Measurements from ENCODE around the gene REXO2.

Gene REXO2

DNA sequence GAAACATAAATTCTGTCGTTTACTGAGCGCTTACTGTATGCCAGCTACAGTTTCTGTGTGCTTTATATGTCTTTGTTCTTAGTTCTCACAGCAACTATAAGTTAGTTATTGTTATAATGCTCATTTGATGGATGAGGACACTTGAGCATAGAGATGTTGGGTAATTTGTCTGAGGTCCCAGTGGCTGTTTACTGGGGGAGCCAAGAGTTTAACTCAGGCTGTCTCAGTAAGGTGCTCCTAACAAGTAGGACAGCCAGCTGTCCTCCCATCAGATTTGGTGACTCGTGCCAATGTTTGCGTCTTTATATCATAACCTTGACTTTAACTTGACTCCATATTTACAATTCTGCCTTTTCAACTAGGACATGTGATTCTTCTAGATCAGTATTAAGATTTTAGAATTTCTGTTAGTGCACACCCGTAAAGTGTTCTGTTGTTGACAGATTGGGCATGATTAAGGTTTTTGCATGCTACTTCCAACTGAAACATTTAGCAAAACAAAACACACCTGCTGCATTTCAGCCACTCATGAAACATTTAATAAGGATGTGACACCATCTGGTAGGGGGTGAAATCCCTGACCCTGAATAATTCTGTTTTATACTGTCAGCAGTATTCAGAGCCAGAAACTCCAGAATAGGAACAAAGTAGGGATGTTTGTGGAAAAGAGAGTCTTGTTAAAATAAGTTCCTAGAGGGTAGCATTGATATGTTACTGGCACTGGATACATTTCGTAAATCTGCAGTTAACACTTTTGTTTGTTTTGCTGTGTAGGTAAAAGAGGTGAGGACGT, 1.9 kb downstream of the REXO2 start:
- no peak for DNase-seq

DNA sequence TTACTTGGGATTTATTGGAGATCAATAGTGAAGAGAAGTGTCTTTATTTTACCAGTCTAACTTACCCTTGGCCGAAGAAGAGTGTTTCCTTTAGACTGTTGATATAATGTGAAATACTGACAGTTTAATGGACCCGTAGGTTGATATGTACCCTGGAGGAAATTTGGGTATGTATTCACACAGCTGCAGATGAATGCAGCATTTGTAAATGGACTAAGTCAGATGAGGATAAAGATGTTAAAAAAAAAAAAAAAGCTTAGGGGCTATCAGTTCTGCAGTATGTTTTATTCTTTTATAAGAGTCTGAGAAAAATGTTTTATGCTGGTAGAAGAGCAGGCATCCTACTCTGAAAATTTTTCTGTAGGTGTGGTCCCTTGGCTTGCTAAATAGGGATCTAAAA, 2.7 kb downstream of the REXO2 start:
- no peak for DNase-seq

DNA sequence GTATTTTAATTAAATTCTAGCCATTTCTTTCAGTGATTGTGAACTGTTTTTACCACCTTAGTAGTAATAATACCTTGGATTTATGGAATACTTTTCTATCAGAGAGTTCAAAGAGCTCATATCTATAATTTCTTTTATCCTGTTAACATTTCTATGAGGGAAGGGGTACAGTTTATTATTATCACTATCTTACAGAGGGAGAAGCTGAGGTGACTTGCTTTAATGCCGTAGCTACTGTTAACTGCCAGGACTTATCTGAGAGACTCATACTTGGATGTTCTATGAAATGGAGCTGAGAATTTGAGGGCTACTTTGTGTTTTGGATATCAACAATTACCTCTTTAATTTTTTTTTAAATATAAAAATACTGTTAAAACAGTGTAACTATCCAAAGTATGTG, 3.3 kb downstream of the REXO2 start:
- no peak for DNase-seq

DNA sequence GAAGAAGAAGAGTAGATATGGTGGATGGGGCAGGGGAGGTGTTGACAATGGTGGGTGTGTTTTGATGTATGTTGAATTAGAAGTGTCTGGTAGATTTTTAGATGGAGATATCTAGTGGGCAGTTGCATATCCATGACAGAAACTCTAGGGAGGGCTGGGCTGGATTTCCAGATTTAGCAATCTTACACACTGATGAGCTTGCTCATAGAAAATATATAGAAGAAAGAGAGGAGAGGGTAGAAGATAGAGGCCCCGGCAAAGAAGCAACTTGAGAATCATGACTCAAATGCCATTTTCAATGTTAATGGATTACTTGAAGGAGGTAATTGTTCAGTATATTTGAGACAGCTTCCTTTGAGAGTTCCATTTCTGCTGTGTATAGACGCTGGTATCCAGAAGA, 8.2 kb downstream of the REXO2 start:
- no peak for DNase-seq

DNA sequence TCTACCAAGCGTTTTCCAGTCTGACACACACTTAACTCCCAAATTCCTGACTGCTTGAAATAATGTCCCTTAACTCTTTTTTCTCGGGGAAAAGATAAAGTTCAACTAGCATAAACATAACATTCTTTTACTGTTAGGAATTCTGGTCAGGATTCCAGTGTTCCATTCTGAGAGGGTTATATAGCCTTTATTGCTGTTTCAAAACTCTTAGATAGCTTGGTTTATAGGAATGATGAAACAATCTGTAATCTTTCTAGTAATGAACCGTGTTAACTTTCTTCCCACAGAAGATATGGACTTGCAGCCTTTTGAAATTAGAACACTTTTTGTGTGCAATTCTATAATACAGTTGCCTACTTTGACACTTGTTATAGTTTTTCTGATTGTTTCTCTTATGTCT, 8.6 kb downstream of the REXO2 start:
- no peak for DNase-seq

DNA sequence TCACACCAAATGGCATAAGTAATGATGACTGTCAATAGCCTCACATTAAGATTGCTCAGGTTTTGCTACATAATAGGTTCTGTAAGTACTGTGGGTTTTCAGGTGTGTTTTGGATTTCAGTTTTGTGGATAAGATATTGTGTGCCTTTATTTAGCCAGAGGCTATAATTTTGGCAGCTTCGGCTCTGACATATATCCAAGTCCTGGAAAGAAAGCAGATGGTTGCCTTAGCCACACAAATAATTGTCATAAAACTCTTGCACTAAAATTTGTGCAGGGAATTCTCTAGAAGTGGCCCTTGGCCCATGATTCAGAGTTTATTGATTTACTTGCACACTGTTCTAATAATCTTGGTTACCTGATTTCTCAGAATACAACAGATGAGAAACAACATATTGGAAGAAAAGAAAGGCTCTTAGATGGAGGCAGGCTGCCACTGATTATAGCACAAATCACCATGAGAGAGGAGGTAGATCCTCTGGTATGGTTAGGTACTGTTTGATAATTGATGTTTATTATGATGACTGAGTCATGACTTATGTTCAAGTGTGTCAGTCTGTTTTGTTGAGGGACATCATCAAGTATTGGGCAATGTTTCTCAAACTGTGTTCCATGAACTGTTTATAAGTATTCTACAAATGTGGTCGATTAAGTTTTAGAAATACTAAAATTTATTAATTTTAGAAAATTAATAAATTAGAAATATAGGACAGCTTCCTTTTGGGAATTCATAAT, 9.6 kb downstream of the REXO2 start:
- DNase-seq: no peak

DNA sequence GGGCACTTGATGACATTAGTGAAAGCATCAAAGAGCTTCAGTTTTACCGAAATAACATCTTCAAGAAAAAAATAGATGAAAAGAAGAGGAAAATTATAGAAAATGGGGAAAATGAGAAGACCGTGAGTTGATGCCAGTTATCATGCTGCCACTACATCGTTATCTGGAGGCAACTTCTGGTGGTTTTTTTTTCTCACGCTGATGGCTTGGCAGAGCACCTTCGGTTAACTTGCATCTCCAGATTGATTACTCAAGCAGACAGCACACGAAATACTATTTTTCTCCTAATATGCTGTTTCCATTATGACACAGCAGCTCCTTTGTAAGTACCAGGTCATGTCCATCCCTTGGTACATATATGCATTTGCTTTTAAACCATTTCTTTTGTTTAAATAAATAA, 10.6 kb downstream of the REXO2 start:
- no peak for DNase-seq

DNA sequence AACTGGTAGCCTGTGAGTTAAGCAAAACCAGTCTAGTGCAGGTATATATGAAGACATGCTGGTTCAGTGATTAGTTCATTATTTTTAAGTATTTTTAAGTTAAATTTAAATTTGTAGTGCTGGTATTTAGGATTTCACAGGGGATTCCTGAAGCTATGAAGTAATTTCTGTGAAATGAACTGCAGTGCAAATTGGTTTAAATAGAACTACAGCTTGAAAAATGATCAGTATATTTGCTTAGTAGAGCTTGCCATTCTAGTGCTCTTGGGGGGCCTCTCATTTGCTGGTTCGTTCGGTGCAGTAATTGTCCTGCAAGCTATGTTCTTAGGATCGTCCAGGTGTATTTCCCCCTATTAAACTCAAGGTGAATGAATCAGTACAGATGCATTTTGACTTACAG, 13.1 kb downstream of the REXO2 start:
- no peak for DNase-seq

DNA sequence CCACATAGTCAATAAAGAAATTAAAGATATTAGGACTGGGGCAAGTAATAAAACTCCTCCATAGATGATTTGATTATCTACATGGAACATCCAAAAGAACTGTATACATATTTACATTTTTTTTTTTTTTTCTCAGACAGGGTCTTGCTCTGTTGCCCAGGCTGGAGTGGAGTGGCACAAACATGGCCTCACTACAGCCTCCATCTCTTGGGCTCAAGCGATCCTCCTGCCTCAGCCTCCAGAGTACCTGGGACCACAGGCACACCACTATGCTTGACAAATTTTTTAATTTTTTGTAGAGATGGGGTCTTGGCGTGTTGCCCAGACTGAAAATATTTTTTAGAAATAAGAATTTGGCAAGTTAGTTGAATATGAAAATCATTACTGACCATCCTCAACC, 24.7 kb downstream of the REXO2 start:
- DNase-seq: no peak

DNA sequence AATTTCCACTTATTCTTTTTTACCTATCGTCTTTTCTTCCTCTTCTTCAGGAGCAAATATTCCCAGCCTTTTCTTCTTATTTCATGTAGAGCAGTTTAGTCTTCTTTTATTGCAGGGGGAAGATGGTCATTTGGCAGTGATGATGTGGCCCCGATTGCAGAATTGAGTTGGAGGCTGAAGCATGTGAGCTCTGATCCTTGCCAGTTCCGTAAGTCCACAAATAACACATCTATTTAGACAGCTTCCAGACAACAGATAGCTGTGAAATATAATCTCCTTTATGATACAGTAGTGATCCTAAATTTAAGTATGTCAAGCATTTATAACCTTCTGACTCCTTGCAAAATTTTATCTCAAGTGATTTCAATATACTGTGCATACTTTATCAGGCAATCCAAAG, 27.5 kb downstream of the REXO2 start:
- DNase-seq: no peak

DNA sequence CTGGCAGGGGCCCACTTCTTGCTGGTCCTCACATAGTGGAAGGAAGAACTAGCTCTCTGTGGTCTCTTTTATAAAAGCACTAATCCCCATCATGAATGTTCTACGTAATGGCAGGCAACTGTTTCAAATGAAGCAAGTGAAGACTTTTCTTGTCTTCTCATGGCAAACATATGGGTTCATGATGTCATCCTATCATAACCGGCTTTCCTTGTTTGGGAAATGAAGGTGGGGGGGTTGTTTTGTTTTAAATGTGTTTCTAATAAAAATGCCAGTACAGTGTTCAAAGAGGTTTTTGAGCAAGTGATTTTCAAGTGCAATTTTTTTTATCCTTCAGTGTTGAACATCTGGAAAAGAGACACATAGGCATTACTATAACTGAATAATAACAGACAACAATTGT, 33.4 kb downstream of the REXO2 start:
- no peak for DNase-seq

DNA sequence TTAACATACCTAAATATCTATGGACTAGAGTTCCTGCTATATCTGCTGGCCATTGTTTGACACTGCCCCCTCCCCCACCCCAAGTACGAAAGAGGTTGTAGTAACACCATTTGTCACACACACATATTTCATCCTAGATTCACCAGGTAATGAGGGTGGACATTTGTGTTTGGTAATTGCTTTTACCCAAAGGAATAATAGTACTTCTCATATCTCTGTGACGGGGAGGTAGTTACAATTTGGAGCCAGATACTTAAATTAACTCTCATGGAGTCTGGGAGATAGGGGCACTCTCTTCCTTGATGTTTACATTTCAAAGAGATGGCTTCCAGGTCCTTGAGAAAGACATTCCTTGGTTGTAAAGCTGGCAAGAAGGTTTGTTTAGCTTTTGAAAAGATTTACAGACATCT, 38.7 kb downstream of the REXO2 start:
- DNase-seq: no peak

DNA sequence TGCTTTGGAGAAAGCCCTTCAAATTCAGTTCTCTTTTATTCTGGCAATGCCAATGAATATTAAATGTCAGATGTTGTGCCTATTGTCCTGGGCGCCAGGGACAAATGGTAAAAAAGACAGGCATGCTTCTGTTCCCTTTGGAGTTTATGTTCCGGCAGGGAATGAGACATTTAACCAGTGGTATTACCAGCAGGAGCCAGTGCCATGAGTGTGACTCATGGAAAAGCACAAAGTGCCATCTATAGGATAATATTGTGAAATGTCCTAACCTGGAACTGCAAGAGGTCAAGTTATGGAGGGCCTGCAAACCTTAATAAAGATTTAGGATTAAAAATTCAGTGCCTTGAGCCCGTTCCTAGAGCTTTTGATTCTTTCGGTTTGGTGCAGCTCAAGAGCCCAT, 39.5 kb downstream of the REXO2 start:
- DNase-seq: no peak

DNA sequence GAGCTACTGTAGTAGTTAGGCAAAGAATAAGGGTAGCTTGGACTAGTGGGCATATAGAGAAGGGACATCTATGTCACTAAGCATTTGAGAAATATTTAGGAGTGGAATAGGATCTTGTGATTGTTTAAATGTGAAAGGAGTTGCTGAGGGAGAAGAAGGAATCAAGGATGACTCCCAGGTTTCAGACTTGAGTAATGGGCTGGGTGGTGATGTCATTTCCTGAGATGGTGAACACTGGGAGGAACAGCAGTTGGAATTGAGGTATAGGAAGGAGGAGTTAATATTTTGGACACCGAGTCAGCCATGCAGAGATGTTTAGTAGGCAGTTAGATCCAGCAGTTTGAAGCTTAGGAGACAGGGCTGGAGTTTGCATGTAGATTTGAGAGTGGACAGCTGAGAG, 40.1 kb downstream of the REXO2 start:
- DNase-seq: no peak

DNA sequence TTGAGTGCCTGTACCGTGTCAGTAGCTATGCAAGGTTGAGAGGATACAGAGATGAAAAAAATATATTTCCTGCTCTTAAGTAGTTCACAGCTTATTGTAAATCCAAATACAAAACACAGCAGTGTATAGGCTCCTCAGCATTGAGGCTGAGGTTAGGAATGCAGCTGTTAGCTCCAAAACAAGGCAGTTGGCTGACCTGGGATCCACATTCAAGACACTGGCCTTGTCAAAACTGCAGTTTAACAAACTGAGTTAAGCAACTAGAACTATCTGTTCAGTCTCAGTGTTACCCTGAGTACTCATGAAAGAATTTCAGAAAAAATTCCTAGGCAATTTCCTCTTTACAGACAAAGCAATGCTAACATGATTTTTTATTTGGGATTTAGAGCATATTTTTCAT, 42.8 kb downstream of the REXO2 start:
- no peak for DNase-seq

DNA sequence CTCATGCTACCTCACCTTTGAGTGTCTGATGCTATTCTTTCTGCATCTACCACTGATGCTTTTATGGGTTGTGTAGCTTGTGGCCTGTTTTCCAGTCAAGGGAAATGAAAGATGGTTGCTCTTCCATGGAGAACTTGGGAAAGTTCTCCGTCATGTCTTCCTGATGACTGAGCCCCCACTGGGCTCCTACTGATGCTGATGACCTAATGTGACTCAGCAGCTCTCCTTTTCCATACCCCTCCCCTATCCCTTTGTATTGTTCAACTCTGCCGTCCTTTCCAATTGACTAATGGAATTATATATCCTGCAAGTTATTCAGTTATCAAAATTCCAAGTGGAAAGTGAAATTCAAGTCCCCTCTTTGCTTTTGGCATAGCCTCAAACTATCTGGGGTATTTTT, 44.7 kb downstream of the REXO2 start:
- DNase-seq: no peak

DNA sequence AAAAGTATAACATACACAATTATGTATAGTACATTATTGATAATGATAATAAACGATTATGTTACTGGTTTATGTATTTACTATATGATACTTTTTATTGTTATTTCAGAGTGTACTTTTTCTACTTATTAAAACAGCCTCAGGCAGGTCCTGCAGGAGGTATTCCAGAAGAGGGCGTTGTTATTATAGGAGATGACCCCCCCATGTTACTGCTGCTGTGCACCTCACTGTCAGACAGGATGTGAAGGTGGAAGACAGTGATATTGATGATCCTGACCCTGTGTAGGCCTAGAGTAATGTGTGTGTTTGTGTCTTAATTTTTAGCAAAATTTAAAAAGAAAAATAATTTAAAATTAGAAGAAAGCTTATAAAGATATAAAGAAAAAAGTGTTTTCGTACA, 57.6 kb downstream of the REXO2 start:
- no peak for DNase-seq

DNA sequence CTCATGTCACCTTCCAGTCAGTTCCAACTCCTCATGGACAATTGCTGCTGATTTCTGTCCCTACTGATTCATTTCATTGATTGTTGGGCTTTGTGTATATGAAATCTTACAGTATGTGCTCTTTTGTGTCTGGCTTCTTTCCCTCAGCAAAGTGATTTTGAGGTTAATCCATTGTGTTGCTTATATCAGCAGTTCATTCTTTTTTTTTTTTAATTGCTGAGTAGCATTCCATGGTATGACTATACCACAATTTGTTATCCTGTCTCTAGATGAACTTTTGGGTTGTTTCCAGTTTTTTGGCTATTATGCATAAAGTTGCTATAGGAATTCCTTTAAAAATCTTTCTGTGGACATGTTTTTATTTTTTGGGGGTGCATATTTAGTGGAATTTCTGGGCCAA, 60.5 kb downstream of the REXO2 start:
- DNase-seq: no peak
